HepG2 (cell line): ENCODE measurements around the gene NFE2L2. TPM values are rescaled to one million over a fixed set of nuclear protein-coding genes. Genes with fewer than 3 reads are reported as not detected.

Experiments used
- DPF2 ChIP-seq: sonication (generic); formaldehyde crosslinking; IDR thresholded peaks from 2 replicates; pipeline ENCODE4 v1.4.0; 2020; ENCODE audit warnings: mild to moderate bottlenecking, low read depth, missing genetic modification reagents, borderline replicate concordance
- FOXP1 ChIP-seq, 2 experiments: fragments of 450-650 bp in 1 of 2; IDR thresholded peaks; 2 replicates each; pipeline ENCODE4 v1.6.1; 2017 to 2018; ENCODE audit warnings: antibody characterized with exemption in 1 of 2
- GABPB1 ChIP-seq: IDR thresholded peaks from 2 replicates; pipeline ENCODE4 v1.6.1; 2016; ENCODE audit warnings: mild to moderate bottlenecking, missing genetic modification reagents, moderate library complexity, missing compliant biosample characterization
- HOXD1 ChIP-seq: sonication (generic); formaldehyde crosslinking; IDR thresholded peaks from 2 replicates; pipeline ENCODE4 v1.5.0; 2020; ENCODE audit warnings: missing genetic modification reagents
- KLF11 ChIP-seq: IDR thresholded peaks from 2 replicates; pipeline ENCODE4 v1.6.1; 2016; ENCODE audit warnings: missing compliant biosample characterization
- KMT2B ChIP-seq: IDR thresholded peaks from 2 replicates; pipeline ENCODE4 v1.6.1; 2016; ENCODE audit warnings: missing genetic modification reagents, missing compliant biosample characterization
- MAFK ChIP-seq, 2 experiments: IDR thresholded peaks in 1 of 2; conservative IDR thresholded peaks in 1 of 2; 2 replicates each; pipeline ENCODE4 v1.6.1; 2011; ENCODE audit warnings: improper control_type of control experiment in 2 of 2, low read length in 2 of 2
- NAIF1 ChIP-seq: sonication (generic); formaldehyde crosslinking; IDR thresholded peaks from 2 replicates; pipeline ENCODE4 v1.5.0; 2020; ENCODE audit warnings: mild to moderate bottlenecking, missing genetic modification reagents, borderline replicate concordance
- ONECUT2 ChIP-seq: sonication (generic); formaldehyde crosslinking; IDR thresholded peaks from 2 replicates; pipeline ENCODE4 v1.4.0; 2020; ENCODE audit warnings: missing genetic modification reagents
- PTBP1 ChIP-seq: fragments of 200-400 bp; formaldehyde crosslinking; IDR thresholded peaks from 2 replicates; pipeline ENCODE4 v1.6.1; 2018; ENCODE audit warnings: low read length, low read depth; ENCODE audit not compliant: poor library complexity, severe bottlenecking
- SALL2 ChIP-seq: sonication (generic); formaldehyde crosslinking; IDR thresholded peaks from 2 replicates; pipeline ENCODE4 v1.8.1; 2023; ENCODE audit warnings: mild to moderate bottlenecking, missing genetic modification reagents, inconsistent platforms
- SIX4 ChIP-seq: sonication (generic); formaldehyde crosslinking; IDR thresholded peaks from 2 replicates; pipeline ENCODE4 v1.4.0; 2020; ENCODE audit warnings: missing genetic modification reagents
- SRF ChIP-seq: IDR thresholded peaks from 2 replicates; pipeline ENCODE4 v1.6.1; 2011; ENCODE audit warnings: mild to moderate bottlenecking, low read depth, low read length, moderate library complexity
- STAG1 ChIP-seq: sonication (generic); formaldehyde crosslinking; IDR thresholded peaks from 2 replicates; pipeline ENCODE4 v1.4.0; 2020; ENCODE audit warnings: missing genetic modification reagents
- SUZ12 ChIP-seq: fragments of 150-350 bp; IDR thresholded peaks from 2 replicates; pipeline ENCODE4 v1.6.1; 2014; ENCODE audit warnings: low read depth, low read length
- ZBTB1 ChIP-seq: sonication (generic); formaldehyde crosslinking; IDR thresholded peaks from 2 replicates; pipeline ENCODE4 v1.4.0; 2020; ENCODE audit warnings: missing genetic modification reagents, borderline replicate concordance
- ZNF253 ChIP-seq: sonication (generic); formaldehyde crosslinking; IDR thresholded peaks from 2 replicates; pipeline ENCODE4 v1.8.0; 2022; ENCODE audit warnings: mild to moderate bottlenecking, missing genetic modification reagents, borderline replicate concordance
- ZNF335 ChIP-seq: sonication (generic); formaldehyde crosslinking; IDR thresholded peaks from 2 replicates; pipeline ENCODE4 v1.4.0; 2020; ENCODE audit warnings: missing genetic modification reagents
- ZNF543 ChIP-seq: sonication (generic); formaldehyde crosslinking; IDR thresholded peaks from 2 replicates; pipeline ENCODE4 v1.4.0; 2020; ENCODE audit warnings: mild to moderate bottlenecking, missing genetic modification reagents
- ZNF570 ChIP-seq: sonication (generic); formaldehyde crosslinking; IDR thresholded peaks from 2 replicates; pipeline ENCODE4 v1.4.0; 2020; ENCODE audit warnings: mild to moderate bottlenecking, missing genetic modification reagents, borderline replicate concordance
- ZNF670 ChIP-seq: sonication (generic); formaldehyde crosslinking; IDR thresholded peaks from 2 replicates; pipeline ENCODE4 v1.8.0; 2022; ENCODE audit warnings: mild to moderate bottlenecking, missing genetic modification reagents, borderline replicate concordance
- ZNF766 ChIP-seq: sonication (generic); formaldehyde crosslinking; IDR thresholded peaks from 2 replicates; pipeline ENCODE4 v1.5.0; 2020; ENCODE audit warnings: missing genetic modification reagents, borderline replicate concordance
- ZSCAN25 ChIP-seq: sonication (generic); formaldehyde crosslinking; IDR thresholded peaks from 2 replicates; pipeline ENCODE4 v1.8.0; 2022; ENCODE audit warnings: mild to moderate bottlenecking, missing genetic modification reagents
- polyA plus RNA-seq, 8 experiments: library from polyadenylated mRNA; depleted of rRNA in 3 of 8; stranded (reverse) in 7 of 8; unstranded in 1 of 8; fragments of >200 nt; fragmentation: Illumina TruSeq in 4 of 8; extraction: Trizol in 4 of 8; gene quantifications; 2 replicates each; pipeline versions ENCODE4 v1.2.1 to v1.2.3, GENCODE V29; 2011 to 2016; ENCODE audit warnings: low read depth in 4 of 8, missing spikeins in 1 of 8, mixed read lengths in 1 of 8; ENCODE audit not compliant: insufficient read depth in 1 of 8
- total RNA-seq, 5 experiments: library from RNA; depleted of rRNA; stranded (reverse); fragments of >200 nt; fragmentation: Illumina TruSeq; extraction: Trizol; gene quantifications; 2 replicates each; pipeline ENCODE4 v1.2.3, GENCODE V29; 2016; ENCODE audit warnings: low read depth in 1 of 5
- TF ChIP-seq, protein P1 (sequence below): sonication (generic); formaldehyde crosslinking; IDR thresholded peaks from 2 replicates; pipeline ENCODE4 v1.4.0; 2020; ENCODE audit warnings: missing genetic modification reagents
- TF ChIP-seq, protein P2 (sequence below): sonication (generic); formaldehyde crosslinking; IDR thresholded peaks from 2 replicates; pipeline ENCODE4 v1.5.0; 2020; ENCODE audit warnings: mild to moderate bottlenecking, missing genetic modification reagents, moderate library complexity
- TF ChIP-seq, protein P3 (sequence below): sonication (generic); formaldehyde crosslinking; IDR thresholded peaks from 2 replicates; pipeline ENCODE4 v1.5.1; 2020; ENCODE audit warnings: mild to moderate bottlenecking, missing genetic modification reagents, moderate library complexity

The NFE2L2 gene
- total and polyA plus RNA-seq, 2 of the 13 experiments (the other 11 are each of a cell fraction or from before 2014, with no cell fraction given) = 84.6 to 215 TPM

DNA sequence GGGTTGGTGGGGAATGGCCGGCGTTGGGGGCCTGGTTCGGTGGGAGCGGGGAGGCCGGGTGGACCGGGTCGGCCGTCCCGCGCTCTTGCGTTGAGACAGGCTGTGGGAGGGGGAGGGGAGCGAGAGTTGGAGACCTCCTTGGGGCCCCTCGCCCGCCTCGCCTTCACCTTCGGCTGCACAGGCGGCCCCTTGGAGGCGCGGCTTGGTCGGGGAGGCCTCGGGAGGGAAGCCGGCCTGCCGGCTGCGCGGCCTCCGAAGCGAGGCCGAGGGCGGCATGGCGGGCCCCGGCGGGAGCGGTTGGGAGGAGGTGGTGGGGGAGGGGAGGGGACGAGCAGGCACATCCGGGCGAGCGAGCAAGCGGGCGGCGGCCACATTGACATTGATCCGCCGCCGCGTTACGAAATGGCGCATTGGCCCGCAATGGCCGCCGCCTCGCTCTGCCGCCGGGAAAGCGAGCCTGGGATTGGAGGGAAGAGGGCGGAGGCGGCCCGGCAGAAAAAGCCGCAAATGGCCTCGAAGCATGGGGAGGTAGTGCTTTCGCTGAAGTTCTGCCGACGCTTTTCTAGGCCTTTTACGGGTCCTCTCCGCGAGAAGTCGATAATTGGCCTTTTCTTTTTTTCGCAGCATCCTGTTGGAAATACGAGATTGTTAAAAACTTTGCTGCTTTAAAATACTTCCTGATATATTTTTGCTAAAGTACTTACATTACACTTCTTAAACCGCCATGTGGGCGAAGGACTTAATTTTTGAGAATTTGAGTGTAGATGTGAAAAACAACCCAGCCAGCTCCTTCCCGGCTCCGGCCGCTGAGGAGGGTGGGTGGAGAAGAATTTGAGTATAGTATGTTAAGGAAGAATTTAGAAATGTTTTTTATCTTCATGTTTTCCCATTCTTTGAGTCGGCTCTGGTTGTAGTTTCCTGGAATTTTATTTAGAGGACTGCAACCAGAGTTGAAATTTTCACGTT is 51.4 kb downstream of the NFE2L2 start (continued):
- TF ChIP-seq, protein P1, sequence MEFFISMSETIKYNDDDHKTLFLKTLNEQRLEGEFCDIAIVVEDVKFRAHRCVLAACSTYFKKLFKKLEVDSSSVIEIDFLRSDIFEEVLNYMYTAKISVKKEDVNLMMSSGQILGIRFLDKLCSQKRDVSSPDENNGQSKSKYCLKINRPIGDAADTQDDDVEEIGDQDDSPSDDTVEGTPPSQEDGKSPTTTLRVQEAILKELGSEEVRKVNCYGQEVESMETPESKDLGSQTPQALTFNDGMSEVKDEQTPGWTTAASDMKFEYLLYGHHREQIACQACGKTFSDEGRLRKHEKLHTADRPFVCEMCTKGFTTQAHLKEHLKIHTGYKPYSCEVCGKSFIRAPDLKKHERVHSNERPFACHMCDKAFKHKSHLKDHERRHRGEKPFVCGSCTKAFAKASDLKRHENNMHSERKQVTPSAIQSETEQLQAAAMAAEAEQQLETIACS = peak; percentile 56; the same call in 1 of the 2 replicates
- TF ChIP-seq NAIF1 (CRISPR knock-in tag) = peak; percentile 42; the same call in 1 of the 2 replicates
- no peak for TF ChIP-seq MAFK (conservative IDR thresholded peaks at IDR 0.05 in 1 of 2, IDR thresholded peaks at IDR 0.05 in 1 of 2; ENCODE audit: low read length in 2 of 2)
- 0 out of 2 replicates have a peak, but pooled peaks have one; percentile 25 for TF ChIP-seq ZBTB1 (CRISPR knock-in tag)
- peak; percentile 88 for TF ChIP-seq ZNF670 (CRISPR knock-in tag)
- TF ChIP-seq, protein P2, sequence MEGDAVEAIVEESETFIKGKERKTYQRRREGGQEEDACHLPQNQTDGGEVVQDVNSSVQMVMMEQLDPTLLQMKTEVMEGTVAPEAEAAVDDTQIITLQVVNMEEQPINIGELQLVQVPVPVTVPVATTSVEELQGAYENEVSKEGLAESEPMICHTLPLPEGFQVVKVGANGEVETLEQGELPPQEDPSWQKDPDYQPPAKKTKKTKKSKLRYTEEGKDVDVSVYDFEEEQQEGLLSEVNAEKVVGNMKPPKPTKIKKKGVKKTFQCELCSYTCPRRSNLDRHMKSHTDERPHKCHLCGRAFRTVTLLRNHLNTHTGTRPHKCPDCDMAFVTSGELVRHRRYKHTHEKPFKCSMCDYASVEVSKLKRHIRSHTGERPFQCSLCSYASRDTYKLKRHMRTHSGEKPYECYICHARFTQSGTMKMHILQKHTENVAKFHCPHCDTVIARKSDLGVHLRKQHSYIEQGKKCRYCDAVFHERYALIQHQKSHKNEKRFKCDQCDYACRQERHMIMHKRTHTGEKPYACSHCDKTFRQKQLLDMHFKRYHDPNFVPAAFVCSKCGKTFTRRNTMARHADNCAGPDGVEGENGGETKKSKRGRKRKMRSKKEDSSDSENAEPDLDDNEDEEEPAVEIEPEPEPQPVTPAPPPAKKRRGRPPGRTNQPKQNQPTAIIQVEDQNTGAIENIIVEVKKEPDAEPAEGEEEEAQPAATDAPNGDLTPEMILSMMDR (CRISPR knock-in tag) = no peak
- TF ChIP-seq, protein P3, sequence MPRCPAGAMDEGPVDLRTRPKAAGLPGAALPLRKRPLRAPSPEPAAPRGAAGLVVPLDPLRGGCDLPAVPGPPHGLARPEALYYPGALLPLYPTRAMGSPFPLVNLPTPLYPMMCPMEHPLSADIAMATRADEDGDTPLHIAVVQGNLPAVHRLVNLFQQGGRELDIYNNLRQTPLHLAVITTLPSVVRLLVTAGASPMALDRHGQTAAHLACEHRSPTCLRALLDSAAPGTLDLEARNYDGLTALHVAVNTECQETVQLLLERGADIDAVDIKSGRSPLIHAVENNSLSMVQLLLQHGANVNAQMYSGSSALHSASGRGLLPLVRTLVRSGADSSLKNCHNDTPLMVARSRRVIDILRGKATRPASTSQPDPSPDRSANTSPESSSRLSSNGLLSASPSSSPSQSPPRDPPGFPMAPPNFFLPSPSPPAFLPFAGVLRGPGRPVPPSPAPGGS (CRISPR knock-in tag) = 0 out of 2 replicates have a peak, but pooled peaks have one; percentile 6
- no peak for TF ChIP-seq ZNF570 (CRISPR knock-in tag)
- TF ChIP-seq HOXD1 (CRISPR knock-in tag) = peak; percentile 72; the same call in 1 of the 2 replicates
- peak; percentile 89 for TF ChIP-seq KLF11 (CRISPR knock-in tag)
- no peak for TF ChIP-seq FOXP1 (IDR thresholded peaks at IDR 0.05)
- no peak for TF ChIP-seq FOXP1 (CRISPR knock-in tag; IDR thresholded peaks at IDR 0.05)
- TF ChIP-seq SUZ12 = no peak
- peak; percentile 71; the same call in 1 of the 2 replicates for TF ChIP-seq ZNF253 (CRISPR knock-in tag)
- no peak for TF ChIP-seq PTBP1
- TF ChIP-seq DPF2 = no peak
- peak; percentile 74; the same call in 1 of the 2 replicates for TF ChIP-seq ZNF766 (CRISPR knock-in tag)
- TF ChIP-seq ZNF335 (CRISPR knock-in tag) = 0 out of 2 replicates have a peak, but pooled peaks have one; percentile 9
- TF ChIP-seq ZSCAN25 (CRISPR knock-in tag) = no peak
- 0 out of 2 replicates have a peak, but pooled peaks have one; percentile 17 for TF ChIP-seq STAG1 (CRISPR knock-in tag)
- peak; percentile 90 for TF ChIP-seq ONECUT2 (CRISPR knock-in tag)
- TF ChIP-seq GABPB1 = peak; percentile 84
- peak; percentile 86 for TF ChIP-seq KMT2B (CRISPR knock-in tag)
- TF ChIP-seq SALL2 = no peak
- peak; percentile 81; the same call in 1 of the 2 replicates for TF ChIP-seq ZNF543
- TF ChIP-seq SRF = no peak
- peak; percentile 54; the same call in 1 of the 2 replicates for TF ChIP-seq SIX4 (CRISPR knock-in tag)
